Esophagus muscularis mucosa (tissue), 3 donors: ENCODE data around the gene RPRD1A.

Experiments used
- POLR2A ChIP-seq: fragments of 450-650 bp; IDR thresholded peaks from one replicate; pipeline ENCODE4 v1.6.1; 2017; ENCODE audit warnings: antibody characterized with exemption, moderate library complexity, mild to moderate bottlenecking, low read depth
- TF ChIP-seq, protein P1 (sequence below), 3 experiments: fragments of 200-600 bp in 2 of 3; fragments of 450-650 bp in 1 of 3; sonication (generic) in 2 of 3; IDR thresholded peaks; one replicate each; pipeline ENCODE4 v1.5.1; 2017 to 2019; ENCODE audit warnings: antibody characterized with exemption in 3 of 3, mild to moderate bottlenecking in 2 of 3, moderate library complexity in 1 of 3

DNA sequence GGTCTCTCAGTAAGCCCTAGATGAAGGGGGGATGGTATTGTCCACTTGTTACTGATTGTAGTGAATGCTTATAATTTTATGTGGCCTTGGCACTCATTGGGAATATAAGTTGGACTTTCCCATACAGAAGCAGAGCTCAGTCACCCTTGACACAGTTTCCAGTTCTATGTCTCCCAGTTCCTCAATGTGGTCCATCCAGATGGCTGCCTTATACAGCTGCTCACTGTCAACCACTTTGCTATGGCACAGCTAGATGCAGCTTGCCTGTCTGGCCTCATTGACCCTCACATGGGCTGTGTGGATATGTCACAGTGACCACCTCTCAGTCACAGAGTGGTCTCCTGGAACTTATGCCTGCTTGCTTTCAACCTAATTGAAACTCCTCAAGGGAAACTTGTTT is 40.1 kb upstream of the RPRD1A start:
- TF ChIP-seq, protein P1, sequence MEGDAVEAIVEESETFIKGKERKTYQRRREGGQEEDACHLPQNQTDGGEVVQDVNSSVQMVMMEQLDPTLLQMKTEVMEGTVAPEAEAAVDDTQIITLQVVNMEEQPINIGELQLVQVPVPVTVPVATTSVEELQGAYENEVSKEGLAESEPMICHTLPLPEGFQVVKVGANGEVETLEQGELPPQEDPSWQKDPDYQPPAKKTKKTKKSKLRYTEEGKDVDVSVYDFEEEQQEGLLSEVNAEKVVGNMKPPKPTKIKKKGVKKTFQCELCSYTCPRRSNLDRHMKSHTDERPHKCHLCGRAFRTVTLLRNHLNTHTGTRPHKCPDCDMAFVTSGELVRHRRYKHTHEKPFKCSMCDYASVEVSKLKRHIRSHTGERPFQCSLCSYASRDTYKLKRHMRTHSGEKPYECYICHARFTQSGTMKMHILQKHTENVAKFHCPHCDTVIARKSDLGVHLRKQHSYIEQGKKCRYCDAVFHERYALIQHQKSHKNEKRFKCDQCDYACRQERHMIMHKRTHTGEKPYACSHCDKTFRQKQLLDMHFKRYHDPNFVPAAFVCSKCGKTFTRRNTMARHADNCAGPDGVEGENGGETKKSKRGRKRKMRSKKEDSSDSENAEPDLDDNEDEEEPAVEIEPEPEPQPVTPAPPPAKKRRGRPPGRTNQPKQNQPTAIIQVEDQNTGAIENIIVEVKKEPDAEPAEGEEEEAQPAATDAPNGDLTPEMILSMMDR (IDR thresholded peaks at IDR 0.05) = no peak
- no peak for TF ChIP-seq POLR2A
